ENCODE data around the gene PRKN. TPM values are rescaled to one million over a fixed set of nuclear protein-coding genes. Genes with fewer than 3 reads are reported as not detected.

PRKN gene
- total RNA-seq, 1 experiment from 2014 or later: not detected

DNA sequence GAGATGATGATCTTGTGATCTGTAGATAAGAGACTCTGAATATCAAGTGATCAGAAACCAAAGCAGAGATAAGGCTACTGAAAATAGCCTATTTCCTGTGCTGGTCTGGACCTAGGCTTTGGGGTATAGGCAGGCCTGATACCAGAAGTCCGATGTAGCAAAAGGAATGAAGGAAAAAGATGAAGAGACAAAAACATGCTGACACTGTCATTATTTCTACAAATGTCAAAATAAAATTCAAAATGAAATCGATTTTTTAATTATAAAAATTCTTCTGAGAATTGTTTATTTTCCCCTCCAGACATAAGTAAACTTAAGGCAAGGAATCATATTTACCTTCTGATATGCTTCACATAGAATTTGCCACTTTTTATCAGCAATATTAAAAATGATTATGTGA, 252.8 kb downstream of the PRKN start:
- no peaks in the 10 kb centered on the region for H3K4me1 ChIP-seq (replicated peaks; ENCODE audit: insufficient read depth)
- H3K4me2 ChIP-seq: no peak overlapping the region
- intact Hi-C loops (cut with micrococcal nuclease; ENCODE audit: unreplicated experiment): no loop called here
- TF ChIP-seq EZH2 (IDR thresholded peaks at IDR 0.05; ENCODE audit: low read depth) (no peak), CTCF (conservative IDR thresholded peaks at IDR 0.05) (no peak)
- H3K27me3 ChIP-seq (ENCODE audit: insufficient read depth, low read depth): peaks cover 23% of the 10 kb centered on the region
- H3K27ac ChIP-seq: no peak overlapping the region
- H3K9me3 ChIP-seq (ENCODE audit: insufficient read depth, low read depth): no peaks in the 10 kb centered on the region
- ChIA-PET CTCF (no interaction called here), POLR2A (ENCODE audit: unreplicated experiment) (no interaction called here)
- H3K79me2 ChIP-seq (ENCODE audit: low read depth): no peaks in the 10 kb centered on the region
- H3K4me3 ChIP-seq: no peak overlapping the region
- H3K36me3 ChIP-seq (ENCODE audit: low read depth): no peaks in the 10 kb centered on the region
- no peaks in the 10 kb centered on the region for H4K20me1 ChIP-seq (ENCODE audit: insufficient read depth)
- BruUV-seq (replicated peaks): no TSS peak
- no peak overlapping the region for H2AFZ ChIP-seq
- no peaks in the 10 kb centered on the region for H3K9me2 ChIP-seq (ENCODE audit: insufficient read depth)
- H3F3A ChIP-seq (ENCODE audit: insufficient read depth, low read depth): no peaks in the 10 kb centered on the region
- DNase-seq: no peak

- H3K36me3 ChIP-seq (ENCODE audit: low read depth): no peaks in the 10 kb centered on the region
- peaks cover 12% of the 10 kb centered on the region; the same call in 1 of the 2 replicates for H3K27me3 ChIP-seq (ENCODE audit: insufficient read depth, low read depth)
- no TSS peak for BruUV-seq (replicated peaks)
- no peak overlapping the region for H2AFZ ChIP-seq
- no peaks in the 10 kb centered on the region for H3K9me2 ChIP-seq (ENCODE audit: insufficient read depth)
- intact Hi-C loops (cut with micrococcal nuclease; ENCODE audit: unreplicated experiment): no loop called here
- no peak for DNase-seq
- no peak overlapping the region for H3K27ac ChIP-seq
- H3K79me2 ChIP-seq (ENCODE audit: low read depth): no peaks in the 10 kb centered on the region
- H3F3A ChIP-seq (ENCODE audit: insufficient read depth, low read depth): no peaks in the 10 kb centered on the region
- H3K9me3 ChIP-seq (ENCODE audit: insufficient read depth, low read depth): no peaks in the 10 kb centered on the region
- H3K4me1 ChIP-seq (replicated peaks; ENCODE audit: insufficient read depth): no peaks in the 10 kb centered on the region
- ChIA-PET POLR2A (ENCODE audit: unreplicated experiment) (no interaction called here), CTCF (no interaction called here)
- no peaks in the 10 kb centered on the region for H4K20me1 ChIP-seq (ENCODE audit: insufficient read depth)
- TF ChIP-seq EZH2 (IDR thresholded peaks at IDR 0.05; ENCODE audit: low read depth): no peak
- TF ChIP-seq CTCF (conservative IDR thresholded peaks at IDR 0.05): no peak
- no peak overlapping the region for H3K4me3 ChIP-seq
- H3K4me2 ChIP-seq: no peak overlapping the region
Observed at GRCh38 chr6:162471842-162472241, 255.7 kb downstream of the PRKN start.

GRCh38 chr6:162468326-162468725, 259.2 kb downstream of the PRKN start:
- no TSS peak for BruUV-seq (replicated peaks)
- no peaks in the 10 kb centered on the region for H3K36me3 ChIP-seq (ENCODE audit: low read depth)
- H3K4me2 ChIP-seq: no peak overlapping the region
- no peaks in the 10 kb centered on the region for H3K9me3 ChIP-seq (ENCODE audit: insufficient read depth, low read depth)
- no peaks in the 10 kb centered on the region for H3F3A ChIP-seq (ENCODE audit: insufficient read depth, low read depth)
- ChIA-PET CTCF (no interaction called here), POLR2A (ENCODE audit: unreplicated experiment) (no interaction called here)
- intact Hi-C loops (cut with micrococcal nuclease; ENCODE audit: unreplicated experiment): no loop called here
- TF ChIP-seq CTCF (conservative IDR thresholded peaks at IDR 0.05) (no peak), EZH2 (IDR thresholded peaks at IDR 0.05; ENCODE audit: low read depth) (no peak)
- H3K79me2 ChIP-seq (ENCODE audit: low read depth): no peaks in the 10 kb centered on the region
- no peak overlapping the region for H3K4me3 ChIP-seq
- H3K9me2 ChIP-seq (ENCODE audit: insufficient read depth): no peaks in the 10 kb centered on the region
- H2AFZ ChIP-seq: no peak overlapping the region
- H3K27ac ChIP-seq: no peak overlapping the region
- no peak for DNase-seq
- H3K4me1 ChIP-seq (replicated peaks; ENCODE audit: insufficient read depth): no peaks in the 10 kb centered on the region
- H3K27me3 ChIP-seq (ENCODE audit: insufficient read depth, low read depth): peaks cover 6% of the 10 kb centered on the region; the same call in 1 of the 2 replicates
- no peaks in the 10 kb centered on the region for H4K20me1 ChIP-seq (ENCODE audit: insufficient read depth)
